Activated T-cell treated with anti-CD3 and anti-CD28 coated beads, Interleukin-2, amount 50 U/mL, for 4 hours (primary cell): ENCODE data around the gene LTBP1. TPM values are rescaled to one million over a fixed set of nuclear protein-coding genes. Genes with fewer than 3 reads are reported as not detected.

Experiments used
- ATAC-seq, 2 donors: fragments of 200-7000 bp; cut with Tn5 transposase; one replicate each; pipeline ENCODE4 v1.10.0; 2021
- DNase-seq: peaks from one replicate; pipeline ENCODE4 v3.0.0-alpha.2; 2020
- H3K27me3 Mint-ChIP-seq: one replicate; pipeline ENCODE4 v1.8.0; 2021; ENCODE audit warnings: low read depth, mixed read lengths
- H3K36me3 Mint-ChIP-seq: one replicate; pipeline ENCODE4 v1.8.0; 2022; ENCODE audit warnings: mixed read lengths; ENCODE audit not compliant: insufficient read depth
- H3K4me1 Mint-ChIP-seq: one replicate; pipeline ENCODE4 v1.8.0; 2021; ENCODE audit warnings: low read depth, mixed read lengths
- H3K4me3 Mint-ChIP-seq: one replicate; pipeline ENCODE4 v1.8.0; 2021; ENCODE audit warnings: mild to moderate bottlenecking, moderate library complexity, mixed read lengths
- H3K9me3 Mint-ChIP-seq: one replicate; pipeline ENCODE4 v1.8.0; 2021; ENCODE audit warnings: mixed read lengths
- total RNA-seq, 3 donors: library from RNA; stranded (reverse); gene quantifications; one replicate each; pipeline ENCODE4 v1.2.1, GENCODE V29; 2021

LTBP1 gene
- total RNA-seq, 3 donors from 2014 or later = 0.21 to 0.33 (median 0.22) TPM

- Mint-ChIP-seq H3K4me1 (no peaks in the 10 kb centered on the region), H3K4me3 (no peak overlapping the region), H3K27me3 (peaks cover 12% of the 10 kb centered on the region), H3K36me3 (no peaks in the 10 kb centered on the region), H3K9me3 (no peaks in the 10 kb centered on the region)
- DNase-seq = no peak
- no peak for ATAC-seq
Measured at GRCh38 chr2:33236482-33237385, 290.0 kb downstream of the LTBP1 start.

GRCh38 chr2:33238111-33238510 is 291.4 kb downstream of the LTBP1 start:
- Mint-ChIP-seq H3K4me1 (no peaks in the 10 kb centered on the region), H3K27me3 (peaks cover 9% of the 10 kb centered on the region), H3K36me3 (no peaks in the 10 kb centered on the region), H3K4me3 (no peak overlapping the region), H3K9me3 (no peaks in the 10 kb centered on the region)
- DNase-seq (no peak), ATAC-seq (no peak)

- DNase-seq (no peak), ATAC-seq (no peak)
- Mint-ChIP-seq H3K9me3 (no peaks in the 10 kb centered on the region), H3K4me1 (no peaks in the 10 kb centered on the region), H3K36me3 (no peaks in the 10 kb centered on the region), H3K27me3 (peaks cover 5% of the 10 kb centered on the region), H3K4me3 (no peak overlapping the region)
Measured at GRCh38 chr2:33240178-33240577, 293.4 kb downstream of the LTBP1 start.

- H3K27me3 Mint-ChIP-seq = no peaks in the 10 kb centered on the region
- H3K4me1 Mint-ChIP-seq = no peaks in the 10 kb centered on the region
- DNase-seq = no peak
- H3K36me3 Mint-ChIP-seq = no peaks in the 10 kb centered on the region
- H3K9me3 Mint-ChIP-seq = no peaks in the 10 kb centered on the region
- H3K4me3 Mint-ChIP-seq = no peak overlapping the region
- ATAC-seq = no peak
Measured at GRCh38 chr2:33241072-33241471, 294.3 kb downstream of the LTBP1 start.

GRCh38 chr2:33241581-33241980 is 294.8 kb downstream of the LTBP1 start:
- DNase-seq (no peak), ATAC-seq (no peak)
- Mint-ChIP-seq H3K27me3 (no peaks in the 10 kb centered on the region), H3K36me3 (no peaks in the 10 kb centered on the region), H3K4me3 (no peak overlapping the region), H3K4me1 (no peaks in the 10 kb centered on the region), H3K9me3 (no peaks in the 10 kb centered on the region)

GRCh38 chr2:33242845-33243244 is 296.1 kb downstream of the LTBP1 start:
- Mint-ChIP-seq H3K36me3 (no peaks in the 10 kb centered on the region), H3K4me3 (no peak overlapping the region), H3K27me3 (no peaks in the 10 kb centered on the region), H3K4me1 (no peaks in the 10 kb centered on the region), H3K9me3 (no peaks in the 10 kb centered on the region)
- ATAC-seq (no peak), DNase-seq (no peak)

GRCh38 chr2:33246432-33246831 is 299.7 kb downstream of the LTBP1 start:
- DNase-seq = no peak
- Mint-ChIP-seq H3K9me3 (no peaks in the 10 kb centered on the region), H3K4me3 (no peak overlapping the region), H3K36me3 (no peaks in the 10 kb centered on the region), H3K4me1 (no peaks in the 10 kb centered on the region), H3K27me3 (no peaks in the 10 kb centered on the region)
- ATAC-seq = no peak

GRCh38 chr2:33247365-33247764 is 300.6 kb downstream of the LTBP1 start:
- DNase-seq (no peak), ATAC-seq (no peak)
- Mint-ChIP-seq H3K9me3 (no peaks in the 10 kb centered on the region), H3K27me3 (no peaks in the 10 kb centered on the region), H3K4me1 (no peaks in the 10 kb centered on the region), H3K36me3 (no peaks in the 10 kb centered on the region), H3K4me3 (no peak overlapping the region)

- ATAC-seq (no peak), DNase-seq (no peak)
- Mint-ChIP-seq H3K9me3 (no peaks in the 10 kb centered on the region), H3K27me3 (no peaks in the 10 kb centered on the region), H3K36me3 (no peaks in the 10 kb centered on the region), H3K4me1 (no peaks in the 10 kb centered on the region), H3K4me3 (no peak overlapping the region)
Measured at GRCh38 chr2:33250417-33251029, 303.8 kb downstream of the LTBP1 start.

- ATAC-seq = no peak
- H3K36me3 Mint-ChIP-seq = no peaks in the 10 kb centered on the region
Measured at GRCh38 chr2:33256162-33256755, 309.5 kb downstream of the LTBP1 start.

GRCh38 chr2:33258387-33258786 is 311.6 kb downstream of the LTBP1 start:
- DNase-seq = no peak
- no peak for ATAC-seq
- Mint-ChIP-seq H3K4me3 (no peak overlapping the region), H3K4me1 (no peaks in the 10 kb centered on the region), H3K9me3 (no peaks in the 10 kb centered on the region), H3K27me3 (peaks cover 3% of the 10 kb centered on the region), H3K36me3 (no peaks in the 10 kb centered on the region)

More at GRCh38 chr2:33256162-33256755, 309.5 kb downstream of the LTBP1 start:
- Mint-ChIP-seq H3K27me3 (no peaks in the 10 kb centered on the region), H3K9me3 (no peaks in the 10 kb centered on the region), H3K4me1 (no peaks in the 10 kb centered on the region), H3K4me3 (no peak overlapping the region)
- DNase-seq = no peak

- ATAC-seq (no peak), DNase-seq (no peak)
- H3K9me3 Mint-ChIP-seq = no peaks in the 10 kb centered on the region
- no peaks in the 10 kb centered on the region for H3K4me1 Mint-ChIP-seq
- no peaks in the 10 kb centered on the region for H3K36me3 Mint-ChIP-seq
- H3K27me3 Mint-ChIP-seq = peaks cover 3% of the 10 kb centered on the region
- H3K4me3 Mint-ChIP-seq = no peak overlapping the region
Measured at GRCh38 chr2:33262097-33262496, 315.3 kb downstream of the LTBP1 start.

GRCh38 chr2:33264766-33265165 is 318.0 kb downstream of the LTBP1 start:
- DNase-seq (no peak), ATAC-seq (no peak)
- H3K4me3 Mint-ChIP-seq = no peak overlapping the region
- H3K36me3 Mint-ChIP-seq = no peaks in the 10 kb centered on the region
- H3K4me1 Mint-ChIP-seq = no peaks in the 10 kb centered on the region
- peaks cover 3% of the 10 kb centered on the region for H3K27me3 Mint-ChIP-seq
- H3K9me3 Mint-ChIP-seq = no peaks in the 10 kb centered on the region

GRCh38 chr2:33265584-33266338 is 319.0 kb downstream of the LTBP1 start:
- DNase-seq (no peak), ATAC-seq (no peak)
- H3K4me1 Mint-ChIP-seq = no peaks in the 10 kb centered on the region
- no peaks in the 10 kb centered on the region for H3K36me3 Mint-ChIP-seq
- no peak overlapping the region for H3K4me3 Mint-ChIP-seq
- peaks cover 3% of the 10 kb centered on the region for H3K27me3 Mint-ChIP-seq
- no peaks in the 10 kb centered on the region for H3K9me3 Mint-ChIP-seq
